Neural crest cell (in vitro differentiated cells): ENCODE results near the gene CPA1. TPM values are rescaled to one million over a fixed set of nuclear protein-coding genes. Genes with fewer than 3 reads are reported as not detected.

Experiments used
- DNase-seq: peaks from one replicate; pipeline ENCODE4 v3.0.0; 2021; ENCODE audit warnings: low read depth, mixed read lengths, low spot score
- H3K27ac Mint-ChIP-seq: one replicate; pipeline ENCODE4 v1.8.0; 2021; ENCODE audit warnings: mild to moderate bottlenecking, mixed read lengths; ENCODE audit not compliant: unreplicated experiment
- H3K27me3 Mint-ChIP-seq: 2 replicates; pipeline ENCODE4 v1.8.0; 2021; ENCODE audit warnings: low read depth, mild to moderate bottlenecking, mixed read lengths
- H3K36me3 Mint-ChIP-seq: 2 replicates; pipeline ENCODE4 v1.8.0; 2021; ENCODE audit warnings: low read depth, mild to moderate bottlenecking, mixed read lengths
- H3K4me1 Mint-ChIP-seq: 2 replicates; pipeline ENCODE4 v1.8.0; 2021; ENCODE audit warnings: mixed read lengths
- H3K4me3 Mint-ChIP-seq: one replicate; pipeline ENCODE4 v1.8.0; 2021; ENCODE audit warnings: mild to moderate bottlenecking, mixed read lengths
- H3K9me3 Mint-ChIP-seq: 2 replicates; pipeline ENCODE4 v1.8.0; 2021; ENCODE audit warnings: mixed read lengths
- CTCF ChIP-seq: fragments of 200-600 bp; sonication (generic); conservative IDR thresholded peaks from 2 replicates; pipeline ENCODE4 v1.5.0; 2021; ENCODE audit warnings: antibody characterized with exemption, mild to moderate bottlenecking
- total RNA-seq: library from RNA; stranded (reverse); gene quantifications from 2 replicates; pipeline ENCODE4 v1.2.1, GENCODE V29; 2021

The CPA1 gene
- total RNA-seq, 1 donor from 2014 or later, result not detected

GRCh38 chr7:130358471-130358870 lies 21.8 kb upstream of the CPA1 start:
- no peak for TF ChIP-seq CTCF
- H3K27me3 Mint-ChIP-seq, result no peaks in the 10 kb centered on the region
- no peak overlapping the region for H3K4me3 Mint-ChIP-seq
- peaks cover 8% of the 10 kb centered on the region for H3K9me3 Mint-ChIP-seq
- peaks cover 28% of the 10 kb centered on the region for H3K4me1 Mint-ChIP-seq
- H3K27ac Mint-ChIP-seq, result no peak overlapping the region
- peaks cover 4% of the 10 kb centered on the region for H3K36me3 Mint-ChIP-seq
- DNase-seq, result no peak

GRCh38 chr7:130359276-130359857 lies 20.9 kb upstream of the CPA1 start:
- DNase-seq, result no peak
- TF ChIP-seq CTCF, result no peak
- H3K27ac Mint-ChIP-seq, result no peak overlapping the region
- peaks cover 8% of the 10 kb centered on the region for H3K9me3 Mint-ChIP-seq
- peaks cover 21% of the 10 kb centered on the region for H3K4me1 Mint-ChIP-seq
- H3K4me3 Mint-ChIP-seq, result no peak overlapping the region
- peaks cover 4% of the 10 kb centered on the region for H3K36me3 Mint-ChIP-seq
- no peaks in the 10 kb centered on the region for H3K27me3 Mint-ChIP-seq

GRCh38 chr7:130360518-130360917 lies 19.8 kb upstream of the CPA1 start:
- DNase-seq, result no peak
- H3K27ac Mint-ChIP-seq, result no peak overlapping the region
- H3K27me3 Mint-ChIP-seq, result no peaks in the 10 kb centered on the region
- peaks cover 22% of the 10 kb centered on the region for H3K4me1 Mint-ChIP-seq
- H3K36me3 Mint-ChIP-seq, result peaks cover 4% of the 10 kb centered on the region
- TF ChIP-seq CTCF, result no peak
- peaks cover 8% of the 10 kb centered on the region for H3K9me3 Mint-ChIP-seq
- H3K4me3 Mint-ChIP-seq, result no peak overlapping the region

GRCh38 chr7:130361681-130362080 lies 18.6 kb upstream of the CPA1 start:
- Mint-ChIP-seq H3K36me3 (peaks cover 4% of the 10 kb centered on the region), H3K4me1 (peaks cover 22% of the 10 kb centered on the region), H3K4me3 (no peak overlapping the region), H3K9me3 (peaks cover 8% of the 10 kb centered on the region), H3K27me3 (no peaks in the 10 kb centered on the region), H3K27ac (no peak overlapping the region)
- no peak for DNase-seq
- no peak for TF ChIP-seq CTCF

GRCh38 chr7:130362251-130362816 lies 18.0 kb upstream of the CPA1 start:
- no peak for DNase-seq
- peaks cover 26% of the 10 kb centered on the region for H3K4me1 Mint-ChIP-seq
- H3K4me3 Mint-ChIP-seq, result no peak overlapping the region
- H3K9me3 Mint-ChIP-seq, result peaks cover 8% of the 10 kb centered on the region
- no peak for TF ChIP-seq CTCF
- H3K27ac Mint-ChIP-seq, result no peak overlapping the region
- peaks cover 4% of the 10 kb centered on the region for H3K36me3 Mint-ChIP-seq
- H3K27me3 Mint-ChIP-seq, result no peaks in the 10 kb centered on the region
